Hepatic stellate cell (primary cell): ENCODE data around the gene PPP1R1C.
"Not testable (repeated sequence)": the region's sequence is repeated elsewhere in the genome, so short reads cannot be mapped to it uniquely, and the experiment has no call there.

Experiments used
- DNase-seq: peaks from one replicate; pipeline ENCODE4 v3.0.0; 2011; ENCODE audit warnings: low spot score

PPP1R1C gene

DNA sequence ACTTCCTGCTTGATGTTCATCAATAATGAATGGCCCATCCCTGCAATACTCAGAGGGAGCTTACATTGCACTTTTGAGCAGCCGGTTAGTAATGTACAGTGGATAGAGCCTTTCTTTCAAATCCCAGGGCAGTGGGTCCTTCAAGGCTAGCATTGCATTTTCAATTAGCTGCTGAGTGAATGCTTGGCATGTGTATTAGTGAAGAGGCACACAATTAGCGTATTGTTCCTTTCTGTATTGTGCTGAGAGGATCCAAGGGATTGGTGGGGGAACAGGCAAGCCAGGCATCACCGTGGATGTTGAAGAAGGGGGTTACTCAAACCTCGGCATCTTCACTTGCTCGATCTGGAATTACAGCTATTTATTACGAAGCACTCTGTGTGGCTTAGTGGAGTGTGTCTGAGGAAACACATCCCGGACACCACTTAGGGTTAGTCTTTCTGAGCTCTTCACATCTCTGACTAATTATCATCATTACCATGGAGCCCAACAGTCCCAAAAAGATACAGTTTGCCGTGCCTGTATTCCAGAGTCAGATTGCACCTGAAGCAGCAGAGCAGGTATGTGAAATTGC, at the start of gene PPP1R1C:
Gene PPP1R1C, plus strand, starts transcription at position 222 of the 574 bp plus-strand sequence. Its CDS starts 258 bp downstream, at position 480.
- DNase-seq, result no peak

- no peak for DNase-seq
Observed at GRCh38 chr2:181937473-181937872, 48.2 kb upstream of the PPP1R1C start.

DNA sequence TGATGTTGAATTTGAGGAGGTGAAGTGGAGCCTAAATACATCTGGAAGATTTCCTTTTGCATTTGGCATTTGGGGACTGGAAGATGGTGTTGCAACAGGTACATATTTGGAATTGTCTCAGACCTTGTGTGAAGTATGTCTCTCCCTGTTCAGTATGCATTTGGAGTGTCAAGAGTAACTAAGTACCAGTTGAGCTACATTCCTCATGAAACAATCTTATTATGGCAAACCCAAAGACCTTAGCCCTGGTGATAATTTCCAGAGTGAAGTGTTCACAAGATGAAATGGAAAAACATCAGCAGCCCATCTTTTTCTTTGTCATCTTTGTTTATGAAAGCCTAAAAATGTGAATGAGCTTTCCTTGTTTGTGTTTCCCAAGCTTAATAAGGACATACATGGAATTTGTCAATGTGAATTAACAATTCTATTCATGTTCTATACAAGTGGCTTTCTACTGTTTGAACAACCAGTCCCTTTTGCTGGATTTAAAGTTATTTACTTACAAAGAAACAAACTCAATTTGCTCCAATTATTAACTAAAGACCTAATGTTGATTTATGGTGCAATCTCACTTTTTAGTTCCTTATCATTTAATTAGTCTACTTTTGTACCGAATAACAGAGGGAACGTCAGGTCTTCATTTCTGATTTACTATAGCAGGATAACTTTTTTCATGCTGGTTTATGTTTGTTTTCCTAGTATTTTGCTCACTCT, 42.1 kb upstream of the PPP1R1C start:
- DNase-seq, result no peak

- no peak for DNase-seq
Observed at GRCh38 chr2:181944164-181944913, 41.3 kb upstream of the PPP1R1C start.

DNA sequence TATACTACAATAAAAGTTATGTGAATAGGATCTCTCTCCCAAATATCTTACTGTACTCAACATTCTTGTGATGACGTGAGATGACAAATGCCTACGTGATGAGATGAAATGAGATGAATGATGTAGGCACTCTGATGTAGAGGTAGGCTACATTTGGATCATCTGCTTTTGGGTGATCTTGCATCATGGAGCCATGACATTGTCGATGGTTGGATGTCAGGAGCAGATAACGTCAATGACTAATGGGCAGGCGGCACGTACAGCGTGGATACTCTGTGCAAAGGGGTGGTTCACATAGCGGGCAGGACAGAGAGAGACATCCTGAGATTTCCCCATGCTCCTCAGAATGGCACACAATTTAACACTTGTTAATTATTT, 40.8 kb upstream of the PPP1R1C start:
- no peak for DNase-seq

DNA sequence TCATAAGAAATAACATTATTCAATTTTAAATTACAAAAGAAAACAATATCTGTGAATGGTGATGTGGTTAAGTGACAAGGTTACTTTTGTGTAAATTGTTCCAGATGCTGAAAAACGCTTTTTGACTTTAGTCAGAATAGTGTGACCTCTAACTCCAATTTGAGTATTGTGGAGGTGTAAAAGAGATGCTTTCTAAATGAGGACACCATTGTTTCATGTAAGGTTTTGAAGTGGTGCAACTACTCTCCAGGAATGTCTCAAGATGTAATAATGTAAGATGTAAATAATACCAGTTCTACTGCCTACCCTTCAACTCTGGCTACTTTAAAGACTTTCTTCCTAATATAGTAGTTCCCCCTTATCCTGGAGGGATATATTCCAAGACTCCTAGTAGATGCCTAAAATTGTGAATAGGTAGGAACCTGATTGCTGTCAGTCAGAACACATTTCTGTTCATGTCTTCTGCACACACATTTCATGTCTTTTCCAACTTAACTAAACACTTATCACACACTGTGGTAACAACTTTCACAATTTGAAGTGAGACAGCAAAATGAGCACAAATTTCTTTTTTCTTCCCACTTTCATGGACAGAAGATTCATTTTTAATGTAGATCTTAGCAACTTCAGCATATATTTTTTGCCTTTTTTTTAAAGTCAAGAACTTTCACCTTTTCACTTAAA, 39.1 kb upstream of the PPP1R1C start:
- no peak for DNase-seq

- no peak for DNase-seq
Observed at GRCh38 chr2:181947273-181947672, 38.4 kb upstream of the PPP1R1C start.

GRCh38 chr2:181948227-181948626, 37.4 kb upstream of the PPP1R1C start:
- DNase-seq, result no peak

GRCh38 chr2:181949047-181949446, 36.6 kb upstream of the PPP1R1C start:
- no peak for DNase-seq

GRCh38 chr2:181952404-181953226, 33.0 kb upstream of the PPP1R1C start:
- DNase-seq, result no peak

DNA sequence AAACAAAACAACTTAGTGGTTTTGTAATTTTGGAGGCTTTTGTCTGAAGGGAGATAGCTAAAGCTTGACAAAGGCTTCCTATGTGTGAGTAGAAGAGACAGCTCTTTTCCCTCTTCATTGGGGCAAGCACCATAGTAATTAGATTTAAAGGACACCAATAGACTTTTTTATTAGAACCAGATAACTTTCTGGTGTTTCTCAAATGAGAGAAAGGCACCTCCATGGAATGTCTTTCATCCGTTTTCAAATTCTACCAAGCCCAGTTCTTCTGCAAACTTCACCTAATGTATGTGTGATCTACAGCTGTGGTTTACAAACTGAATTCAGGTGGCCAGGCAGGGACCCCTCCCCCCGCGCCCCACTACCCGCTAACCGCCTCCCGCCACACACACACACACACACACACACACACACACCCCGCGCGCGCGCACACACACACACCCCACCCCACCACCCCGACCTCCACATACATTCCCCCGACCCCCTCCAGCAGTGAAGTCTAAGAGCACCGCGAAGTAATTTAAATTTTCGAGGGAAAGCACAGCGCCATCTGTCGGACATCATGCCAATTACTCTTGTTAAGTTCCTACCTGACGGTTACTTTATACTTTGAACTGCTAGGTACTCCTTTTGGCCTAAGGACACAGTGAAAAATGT, 31.6 kb upstream of the PPP1R1C start:
- DNase-seq, result no peak

DNA sequence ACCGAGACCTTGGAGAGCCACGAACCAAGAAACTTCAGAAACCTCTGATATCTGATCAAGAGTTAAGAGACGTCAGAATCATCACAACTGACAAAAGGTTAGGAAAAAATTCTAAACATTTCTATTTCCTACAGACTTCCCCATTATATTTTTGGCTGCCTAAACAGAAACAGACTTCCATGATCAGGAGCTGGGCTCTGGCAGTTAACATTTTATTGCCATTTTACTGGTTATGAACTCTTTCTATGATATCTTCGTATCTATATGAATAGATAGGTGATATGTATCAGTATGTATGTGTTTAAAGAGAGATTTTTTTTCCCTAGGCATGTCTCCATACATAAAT, 31.1 kb upstream of the PPP1R1C start:
- no peak for DNase-seq

DNA sequence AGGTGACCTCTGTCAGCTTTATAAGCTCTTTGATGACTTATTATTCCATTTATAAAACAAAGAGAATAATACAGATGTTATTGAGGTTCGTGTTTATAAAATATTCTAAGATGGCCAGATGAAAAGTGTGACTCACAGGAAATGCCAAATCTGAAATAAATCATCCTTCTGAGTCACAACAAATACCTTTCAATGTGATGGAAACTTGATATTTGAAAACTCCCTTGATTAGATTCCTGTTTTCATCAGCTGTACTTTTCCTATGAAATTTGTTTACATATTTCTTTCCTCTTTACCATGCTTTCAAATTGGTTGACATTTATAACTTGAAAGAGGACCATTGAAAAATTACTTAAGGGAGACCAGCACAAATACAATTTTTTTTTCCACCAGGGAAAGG, 30.6 kb upstream of the PPP1R1C start:
- no peak for DNase-seq

DNA sequence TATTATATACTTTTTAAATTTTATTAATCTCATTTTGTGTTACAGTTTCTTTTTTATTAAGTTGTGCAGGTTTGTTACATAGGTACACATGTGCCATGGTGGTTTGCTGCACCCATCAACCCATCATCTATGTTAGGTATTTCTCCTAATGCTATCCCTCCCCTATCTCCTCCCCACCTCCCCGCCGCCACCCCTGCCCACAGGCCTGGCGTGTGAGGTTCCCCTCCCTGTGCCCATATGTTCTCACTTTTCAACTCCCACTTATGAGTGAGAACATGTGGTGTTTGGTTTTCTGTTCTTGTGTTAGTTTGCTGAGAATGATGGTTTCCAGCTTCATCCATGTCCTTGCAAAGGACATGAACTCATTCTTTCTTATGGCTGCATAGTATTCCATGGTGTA, 29.8 kb upstream of the PPP1R1C start:
- DNase-seq, result not testable (repeated sequence)

- DNase-seq, result no peak
Observed at GRCh38 chr2:181957668-181958067, 28.0 kb upstream of the PPP1R1C start.

DNA sequence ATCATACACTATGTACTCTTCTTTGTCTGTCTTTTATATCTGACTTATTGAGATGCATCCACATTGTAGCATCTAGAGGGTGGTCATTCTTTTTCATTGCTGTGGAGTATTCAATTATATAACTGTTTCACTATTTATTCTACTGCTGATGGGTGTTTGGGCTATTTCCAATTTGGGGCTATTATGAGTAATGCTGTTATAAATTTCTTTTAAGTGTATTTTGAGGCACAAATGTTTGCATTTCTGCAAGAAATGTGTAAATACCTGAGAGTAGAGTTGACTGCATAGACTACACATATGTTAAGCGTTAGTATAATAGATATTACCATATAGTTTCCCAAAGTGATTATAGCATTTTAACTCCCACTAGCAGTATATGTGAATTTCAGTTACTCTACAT, 26.9 kb upstream of the PPP1R1C start:
- DNase-seq, result no peak

DNA sequence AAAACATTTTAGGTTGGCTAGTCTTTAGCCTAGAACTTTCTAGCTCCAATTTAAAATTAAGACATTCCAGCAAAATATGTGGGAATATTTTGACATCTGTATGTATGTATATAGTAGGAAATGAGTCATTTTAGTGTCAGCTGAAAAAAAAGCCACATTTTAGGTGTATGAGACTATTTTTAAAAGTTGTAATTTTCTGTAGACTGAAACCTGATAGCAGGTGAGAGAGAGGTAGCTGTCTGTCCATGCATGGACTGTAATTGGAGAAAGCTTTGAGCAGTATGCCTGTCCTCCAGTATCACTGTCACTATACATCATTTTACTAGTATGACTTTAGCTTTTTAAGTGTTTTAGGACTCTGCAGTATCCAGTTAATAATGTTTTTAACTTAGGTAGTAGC, 26.1 kb upstream of the PPP1R1C start:
- no peak for DNase-seq

DNA sequence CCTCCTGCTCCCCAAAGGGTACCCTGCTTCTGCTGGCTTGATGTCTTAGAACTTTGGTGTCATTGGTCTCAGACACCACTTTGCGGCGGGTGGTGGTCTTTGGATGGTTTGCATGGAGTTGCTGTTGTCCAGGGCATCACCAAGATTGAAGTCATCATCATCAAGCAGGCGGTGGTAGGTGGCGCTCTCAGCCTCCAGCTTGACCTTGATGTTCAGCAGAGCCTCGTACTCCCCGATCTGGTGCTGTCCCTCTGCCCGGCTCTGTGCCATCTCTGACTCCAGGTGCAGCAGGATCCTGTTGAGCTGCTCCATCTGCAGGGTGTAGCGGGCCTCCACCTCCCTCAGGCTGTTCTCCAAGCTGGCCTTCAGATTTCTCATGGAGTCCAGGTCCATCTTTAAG, 24.5 kb upstream of the PPP1R1C start:
- not testable (repeated sequence) for DNase-seq

DNA sequence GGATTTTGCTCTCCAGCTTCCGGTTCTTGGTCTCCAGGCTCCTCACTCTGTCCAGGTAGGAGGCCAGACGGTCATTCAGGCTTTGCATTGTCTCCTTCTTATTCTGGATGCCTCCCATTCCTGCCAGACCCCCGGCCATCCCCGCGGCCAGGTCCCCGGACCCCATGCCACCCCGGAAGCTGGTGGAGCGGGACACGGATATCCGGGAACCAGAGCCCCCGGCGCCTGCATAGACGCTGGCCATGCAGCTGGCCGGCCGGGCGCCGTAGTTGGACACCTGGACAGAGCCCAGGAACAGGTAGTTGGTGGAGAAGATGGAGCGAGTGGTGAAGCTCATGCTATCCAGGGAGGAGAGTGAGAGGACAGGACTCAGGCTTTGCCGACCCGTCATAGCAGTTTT, 23.5 kb upstream of the PPP1R1C start:
- DNase-seq, result no peak

DNA sequence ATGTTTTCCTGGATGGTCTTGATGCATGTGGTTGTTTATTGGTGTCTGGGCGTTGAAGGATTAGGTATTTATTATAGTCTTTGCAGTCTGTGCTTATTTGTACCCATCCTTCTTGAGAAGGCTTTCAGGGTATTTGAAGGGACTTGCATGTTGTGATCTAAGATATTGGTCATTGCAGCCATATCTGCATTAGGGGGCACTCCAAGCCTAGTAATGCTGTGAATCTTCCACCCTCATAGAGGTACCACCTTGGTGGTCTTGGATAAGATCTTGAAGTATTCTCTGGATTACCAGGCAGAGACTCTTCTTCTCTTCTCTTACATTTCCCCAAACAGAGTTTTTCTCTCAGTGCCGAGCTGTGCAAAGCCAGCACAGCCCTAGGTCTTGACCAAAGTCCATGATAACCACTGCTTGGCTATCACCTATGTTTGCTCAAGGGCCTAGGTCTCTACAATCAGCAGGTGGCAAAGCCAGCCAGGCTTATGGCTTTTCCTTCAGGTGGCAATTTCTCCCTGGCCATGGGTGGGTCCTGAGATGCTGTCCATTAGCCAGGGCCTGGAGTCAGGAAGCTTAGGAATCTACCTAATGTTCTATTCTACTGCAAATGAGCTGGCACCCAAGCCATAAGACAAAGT, 15.4 kb upstream of the PPP1R1C start:
- DNase-seq, result no peak

DNA sequence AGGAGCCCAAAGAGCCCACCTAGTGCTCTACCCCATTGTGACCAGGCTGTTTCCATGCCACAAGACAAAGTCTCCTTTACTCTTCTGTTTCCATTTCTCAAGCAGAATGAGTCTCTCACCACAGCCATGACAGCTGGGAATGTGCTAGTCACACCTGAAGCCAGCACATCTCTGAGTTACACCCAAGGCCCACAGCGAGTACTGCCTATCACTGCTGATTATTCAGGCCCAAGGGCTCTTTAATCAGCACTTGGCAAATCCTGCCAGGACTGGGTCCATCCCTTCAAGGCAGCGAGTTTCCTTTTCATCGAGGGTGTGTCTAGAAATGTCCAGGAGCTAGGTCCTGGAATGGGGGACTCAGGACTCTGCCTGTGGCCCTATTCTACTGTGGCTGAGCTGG, 14.6 kb upstream of the PPP1R1C start:
- DNase-seq, result no peak
